PC-3 (cell line): Measurements from ENCODE around the gene UNC13A. TPM values are rescaled to one million over a fixed set of nuclear protein-coding genes. Genes with fewer than 3 reads are reported as not detected.
"Not testable (repeated sequence)": the region's sequence is repeated elsewhere in the genome, so short reads cannot be mapped to it uniquely, and the experiment has no call there.

ENCODE experiments used
- ATAC-seq: fragments of 200-7000 bp; cut with Tn5 transposase; 2 replicates; pipeline ENCODE4 v1.9.1; 2020; ENCODE audit warnings: mild to moderate bottlenecking, moderate library complexity
- BruUV-seq: library from RNA; stranded (reverse); fragments of 400-500 nt; replicated peaks from 2 replicates; lab custom pipeline; 2021; lab: Mats Ljungman, UMichigan
- CTCF ChIA-PET: fragments of 300-600 bp; sonication (Branson Sonifier 250); formaldehyde crosslinking; loops from one replicate; lab custom pipeline; 2022; ENCODE audit warnings: antibody characterized with exemption; lab: Charles Lee
- POLR2A ChIA-PET: fragments of 300-600 bp; sonication (Branson Sonifier 250); formaldehyde crosslinking; loops from one replicate; lab custom pipeline; 2022; ENCODE audit warnings: antibody characterized with exemption; ENCODE audit not compliant: unreplicated experiment; lab: Charles Lee
- DNase-seq: peaks from one replicate; pipeline ENCODE4 v3.0.0-alpha.2; 2015
- H2AFZ ChIP-seq: fragments of 300-600 bp; sonication (generic); 2 replicates; pipeline ENCODE4 v1.6.0; 2016; ENCODE audit warnings: antibody characterized with exemption, low read length
- H3F3A ChIP-seq: fragments of 300-600 bp; sonication (generic); one replicate; pipeline ENCODE4 v1.6.0; 2017; ENCODE audit warnings: antibody characterized with exemption, low read length, control low read depth, mild to moderate bottlenecking; ENCODE audit not compliant: unreplicated experiment
- H3K27ac ChIP-seq: fragments of 300-600 bp; sonication (generic); 2 replicates; pipeline ENCODE4 v1.5.1; 2016; ENCODE audit warnings: mild to moderate bottlenecking, low read length
- H3K27me3 ChIP-seq: fragments of 300-600 bp; sonication (generic); 2 replicates; pipeline ENCODE4 v1.6.1; 2016; ENCODE audit warnings: low read length, mixed read lengths
- H3K36me3 ChIP-seq: fragments of 300-600 bp; sonication (generic); 2 replicates; pipeline ENCODE4 v1.6.1; 2016; ENCODE audit warnings: low read depth, mixed run types, low read length, mixed read lengths
- H3K4me1 ChIP-seq: fragments of 300-600 bp; sonication (generic); 2 replicates; pipeline ENCODE4 v1.5.1; 2016; ENCODE audit warnings: low read length; ENCODE audit not compliant: insufficient read depth
- H3K4me2 ChIP-seq: fragments of 300-600 bp; sonication (generic); 2 replicates; pipeline ENCODE4 v1.6.0; 2016; ENCODE audit warnings: low read length
- H3K4me3 ChIP-seq: fragments of 300-600 bp; sonication (generic); 2 replicates; pipeline ENCODE4 v1.5.1; 2016; ENCODE audit warnings: mild to moderate bottlenecking, low read length, mixed read lengths
- H3K79me2 ChIP-seq: fragments of 300-600 bp; sonication (generic); 2 replicates; pipeline ENCODE4 v1.6.1; 2017; ENCODE audit warnings: low read length, mixed read lengths
- H3K9ac ChIP-seq: fragments of 300-600 bp; sonication (generic); 2 replicates; pipeline ENCODE4 v1.6.0; 2016; ENCODE audit warnings: mild to moderate bottlenecking, low read length
- H3K9me2 ChIP-seq: fragments of 300-600 bp; sonication (generic); replicated peaks from 2 replicates; pipeline ENCODE4 v1.6.1; 2016; ENCODE audit warnings: mixed run types, low read length, mixed read lengths
- H3K9me3 ChIP-seq: fragments of 300-600 bp; sonication (generic); 2 replicates; pipeline ENCODE4 v1.6.1; 2016; ENCODE audit warnings: low read length, mixed read lengths
- H4K20me1 ChIP-seq: fragments of 300-600 bp; sonication (generic); 2 replicates; pipeline ENCODE4 v1.6.1; 2016; ENCODE audit warnings: low read length, mixed read lengths
- EZH2 ChIP-seq: fragments of 300-600 bp; sonication (generic); IDR thresholded peaks from one replicate; pipeline ENCODE4 v1.6.1; 2017; ENCODE audit warnings: antibody characterized with exemption, mild to moderate bottlenecking, low read length; ENCODE audit not compliant: unreplicated experiment
- EZH2phosphoT487 ChIP-seq: fragments of 300-600 bp; sonication (generic); IDR thresholded peaks from 2 replicates; pipeline ENCODE4 v1.6.1; 2018; ENCODE audit warnings: mild to moderate bottlenecking, antibody characterized with exemption, low read length, borderline replicate concordance
- intact Hi-C: fragments of 100-400 bp; cut with micrococcal nuclease; formaldehyde crosslinking; loops from 2 replicates; pipeline ENCODE4 v1.9.0; 2023
- total RNA-seq: library from RNA; depleted of rRNA; stranded (reverse); fragments of >200 nt; gene quantifications from 2 replicates; pipeline ENCODE4 v1.2.3, GENCODE V29; 2014
- TF ChIP-seq, protein P1 (sequence below): fragments of 300-600 bp; sonication (generic); conservative IDR thresholded peaks from 2 replicates; pipeline ENCODE4 v1.5.1; 2017; ENCODE audit warnings: antibody characterized with exemption, low read depth, mild to moderate bottlenecking, low read length

Gene UNC13A
- total RNA-seq, 1 experiment from 2014 or later = not detected

DNA sequence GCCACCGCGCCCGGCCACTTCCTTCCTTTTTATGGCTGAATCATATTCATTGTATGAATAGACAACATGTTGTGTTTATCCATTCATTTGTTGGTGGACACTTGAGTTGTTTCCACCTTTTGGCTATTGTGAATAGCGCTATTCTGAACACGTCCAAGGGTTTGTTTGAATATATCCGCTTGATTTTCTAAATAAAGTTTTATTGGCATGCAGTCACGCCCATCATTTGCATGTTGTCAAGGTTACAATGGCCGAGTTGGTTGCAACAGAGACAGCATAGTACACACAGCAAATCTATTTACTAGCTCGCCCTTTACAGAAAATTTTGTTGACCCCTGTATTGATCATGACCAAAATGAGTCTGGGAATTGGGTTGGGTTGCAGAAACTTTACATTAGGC lies 89.2 kb downstream of the UNC13A start:
- Histone ChIP-seq H3K4me1 (no peaks in the 10 kb centered on the region), H3K36me3 (no peaks in the 10 kb centered on the region), H2AFZ (no peak overlapping the region), H3F3A (no peaks in the 10 kb centered on the region), H3K9me3 (no peaks in the 10 kb centered on the region), H3K79me2 (no peaks in the 10 kb centered on the region), H3K4me3 (no peak overlapping the region), H3K4me2 (no peak overlapping the region), H3K27me3 (peaks cover 20% of the 10 kb centered on the region), H3K9me2 (no peaks in the 10 kb centered on the region), H3K9ac (no peak overlapping the region), H4K20me1 (no peaks in the 10 kb centered on the region), H3K27ac (no peak overlapping the region)
- ChIA-PET CTCF (no interaction called here), POLR2A (interaction anchor here (0.6 kb wide), 1 partner anchor 192 kb away, joined by 6 read pairs; no protein-coding TSS in a partner anchor)
- ATAC-seq (no peak), DNase-seq (no peak)
- TF ChIP-seq EZH2 = no peak
- TF ChIP-seq EZH2phosphoT487 = no peak
- TF ChIP-seq, protein P1, sequence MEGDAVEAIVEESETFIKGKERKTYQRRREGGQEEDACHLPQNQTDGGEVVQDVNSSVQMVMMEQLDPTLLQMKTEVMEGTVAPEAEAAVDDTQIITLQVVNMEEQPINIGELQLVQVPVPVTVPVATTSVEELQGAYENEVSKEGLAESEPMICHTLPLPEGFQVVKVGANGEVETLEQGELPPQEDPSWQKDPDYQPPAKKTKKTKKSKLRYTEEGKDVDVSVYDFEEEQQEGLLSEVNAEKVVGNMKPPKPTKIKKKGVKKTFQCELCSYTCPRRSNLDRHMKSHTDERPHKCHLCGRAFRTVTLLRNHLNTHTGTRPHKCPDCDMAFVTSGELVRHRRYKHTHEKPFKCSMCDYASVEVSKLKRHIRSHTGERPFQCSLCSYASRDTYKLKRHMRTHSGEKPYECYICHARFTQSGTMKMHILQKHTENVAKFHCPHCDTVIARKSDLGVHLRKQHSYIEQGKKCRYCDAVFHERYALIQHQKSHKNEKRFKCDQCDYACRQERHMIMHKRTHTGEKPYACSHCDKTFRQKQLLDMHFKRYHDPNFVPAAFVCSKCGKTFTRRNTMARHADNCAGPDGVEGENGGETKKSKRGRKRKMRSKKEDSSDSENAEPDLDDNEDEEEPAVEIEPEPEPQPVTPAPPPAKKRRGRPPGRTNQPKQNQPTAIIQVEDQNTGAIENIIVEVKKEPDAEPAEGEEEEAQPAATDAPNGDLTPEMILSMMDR = no peak
- no TSS peak for BruUV-seq
- intact Hi-C loops = no loop called here

DNA sequence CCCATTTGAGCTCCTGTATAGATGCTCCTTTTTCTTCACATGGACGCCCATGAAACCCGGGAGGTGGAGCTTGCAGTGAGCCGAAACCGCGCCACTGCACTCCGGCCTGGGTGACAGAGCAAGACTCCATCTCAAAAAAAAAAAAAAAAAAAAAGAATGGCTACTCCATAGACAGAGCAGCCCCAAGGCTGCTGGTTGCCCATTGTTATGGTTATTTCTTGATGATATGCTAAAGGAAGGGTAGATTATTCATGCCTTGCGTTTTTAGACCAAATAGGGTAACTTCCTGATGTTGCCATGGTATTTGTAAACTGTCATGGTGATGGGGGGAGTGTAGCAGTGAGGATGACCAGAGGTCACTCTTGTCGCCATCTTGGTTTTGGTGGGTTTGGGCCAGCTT lies 90.1 kb downstream of the UNC13A start:
- H3K4me1 ChIP-seq, POLR2A ChIA-PET, H3K36me3 ChIP-seq, intact Hi-C loops, H3K79me2 ChIP-seq, H3K9me2 ChIP-seq, CTCF ChIA-PET, H3K27ac ChIP-seq, H3K4me2 ChIP-seq, H2AFZ ChIP-seq, ATAC-seq, DNase-seq, H3K4me3 ChIP-seq, H4K20me1 ChIP-seq, H3K9ac ChIP-seq, H3F3A ChIP-seq, H3K9me3 ChIP-seq, BruUV-seq: not testable (repeated sequence)
- H3K27me3 ChIP-seq = peaks cover 20% of the 10 kb centered on the region

DNA sequence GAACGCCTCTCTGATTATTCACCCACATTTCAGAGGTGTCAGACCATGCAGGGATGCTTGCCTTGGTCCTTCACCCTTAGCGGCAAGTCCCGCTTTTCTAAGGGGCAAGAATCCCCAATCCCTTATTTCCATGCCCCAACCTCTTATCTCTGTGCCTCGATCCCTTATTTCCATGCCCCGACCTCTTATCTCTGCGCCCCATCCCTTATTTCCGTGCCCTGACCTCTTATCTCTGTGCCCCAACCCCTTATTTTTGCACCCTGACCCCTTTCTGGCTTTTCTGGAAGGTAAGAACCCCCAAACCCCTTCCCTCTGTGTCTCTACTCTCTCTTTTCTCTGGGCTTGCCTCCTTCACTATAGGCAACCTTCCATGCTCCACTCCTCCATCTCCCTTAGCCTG lies 93.9 kb downstream of the UNC13A start:
- BruUV-seq, H3K9me3 ChIP-seq, H3K79me2 ChIP-seq, H3K4me2 ChIP-seq, H3K4me3 ChIP-seq, H3K4me1 ChIP-seq, H3K36me3 ChIP-seq, ATAC-seq, H3F3A ChIP-seq, H3K27ac ChIP-seq, H3K9me2 ChIP-seq, CTCF ChIA-PET, POLR2A ChIA-PET, intact Hi-C loops, DNase-seq, H4K20me1 ChIP-seq, H2AFZ ChIP-seq, H3K9ac ChIP-seq, H3K27me3 ChIP-seq: not testable (repeated sequence)

DNA sequence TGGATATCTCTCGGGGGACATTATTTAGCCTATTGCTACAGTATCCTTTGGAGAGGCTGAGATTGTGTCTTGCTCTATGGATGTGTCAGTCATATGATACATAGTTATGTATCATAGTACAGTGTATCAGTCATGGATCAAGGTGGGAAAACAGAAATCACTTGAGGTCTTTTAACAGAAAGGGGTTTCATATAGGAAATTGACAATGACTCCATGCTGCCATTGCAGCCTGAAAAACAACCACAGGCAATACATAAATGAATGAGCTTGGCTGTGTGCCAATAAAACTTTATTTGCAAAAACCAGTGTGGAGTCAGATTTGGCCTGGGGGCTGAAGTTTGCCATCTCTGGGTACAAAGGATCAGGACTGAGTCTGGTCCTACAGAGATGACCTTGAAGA lies 97.3 kb downstream of the UNC13A start:
- DNase-seq (no peak), ATAC-seq (no peak)
- Histone ChIP-seq H3K79me2 (no peaks in the 10 kb centered on the region), H3K27ac (no peak overlapping the region), H3K4me2 (no peak overlapping the region), H3K27me3 (no peaks in the 10 kb centered on the region), H3F3A (no peaks in the 10 kb centered on the region), H2AFZ (no peak overlapping the region), H3K36me3 (no peaks in the 10 kb centered on the region), H3K9me3 (no peaks in the 10 kb centered on the region), H3K9me2 (no peaks in the 10 kb centered on the region), H4K20me1 (no peaks in the 10 kb centered on the region), H3K4me3 (no peak overlapping the region), H3K4me1 (no peaks in the 10 kb centered on the region), H3K9ac (no peak overlapping the region)
- ChIA-PET POLR2A (interaction anchor here (0.6 kb wide), 1 partner anchor 689 kb away, joined by 4 read pairs; no protein-coding TSS in a partner anchor), CTCF (no interaction called here)
- intact Hi-C loops = no loop called here
- no TSS peak for BruUV-seq
- TF ChIP-seq, protein P1 = no peak
- TF ChIP-seq EZH2phosphoT487 (no peak), EZH2 (no peak)

DNA sequence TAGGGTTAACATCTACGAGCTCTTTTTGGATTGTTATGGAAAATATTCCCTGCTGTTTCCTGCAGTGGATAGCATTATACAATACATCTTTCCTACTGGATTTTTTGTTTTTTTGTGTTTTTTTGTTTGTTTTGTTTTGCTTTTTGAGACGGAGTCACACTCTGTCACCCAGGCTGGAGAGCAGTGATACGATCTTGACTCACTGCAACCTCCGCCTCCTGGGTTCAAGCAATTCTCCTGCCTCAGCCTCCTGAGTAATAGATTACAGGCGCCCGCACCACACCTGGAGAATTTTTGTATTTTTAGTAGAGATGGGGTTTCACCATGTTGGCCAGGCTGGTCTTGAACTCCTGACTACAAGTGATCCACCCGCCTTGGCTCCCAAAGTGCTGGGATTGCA lies 102.8 kb downstream of the UNC13A start:
- H2AFZ ChIP-seq, POLR2A ChIA-PET, H3K4me3 ChIP-seq, ATAC-seq, CTCF ChIA-PET, H3K79me2 ChIP-seq, H4K20me1 ChIP-seq, H3K9ac ChIP-seq, DNase-seq, BruUV-seq, H3F3A ChIP-seq, H3K27ac ChIP-seq, H3K4me1 ChIP-seq, H3K9me3 ChIP-seq, H3K4me2 ChIP-seq, H3K27me3 ChIP-seq, H3K9me2 ChIP-seq, intact Hi-C loops: not testable (repeated sequence)
- peaks cover 13% of the 10 kb centered on the region for H3K36me3 ChIP-seq
